ENCODE measurements around the gene BCAR3.

The BCAR3 gene

DNA sequence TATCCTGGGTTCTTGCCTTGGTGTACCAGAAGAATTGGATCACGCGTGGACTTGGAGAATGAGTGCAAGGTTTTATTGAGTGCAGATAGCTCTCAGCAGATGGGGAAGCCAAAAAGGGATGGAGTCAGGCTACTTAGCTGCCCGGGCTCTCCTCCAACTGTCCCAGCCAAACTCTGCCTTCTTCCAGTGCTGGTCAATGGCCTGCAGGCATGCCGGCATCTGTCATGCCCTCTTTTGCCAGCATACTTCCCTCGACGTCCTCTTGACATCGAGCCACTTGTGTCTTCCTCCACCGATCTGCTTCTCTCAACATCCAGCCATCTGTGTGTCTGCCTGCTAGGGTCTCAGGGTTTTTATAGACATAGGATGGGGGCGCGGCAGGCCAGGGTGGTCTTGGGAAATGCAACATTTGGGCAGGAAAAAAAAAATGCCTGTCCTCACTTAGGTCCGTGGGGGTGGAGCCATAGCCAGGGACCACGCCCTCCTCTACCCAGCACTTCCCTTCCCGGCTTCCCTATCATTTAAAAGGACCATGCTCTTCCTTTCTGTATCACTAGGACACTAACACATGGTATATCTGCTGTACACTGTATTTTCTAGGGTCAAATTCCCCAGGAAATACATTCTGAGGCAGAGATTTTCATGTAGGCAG is 47.0 kb upstream of the BCAR3 start:
- Histone ChIP-seq H3K9me3 (ENCODE audit: severe bottlenecking) (no peaks in the 10 kb centered on the region), H3K36me3 (ENCODE audit: low read depth) (no peaks in the 10 kb centered on the region), H3K27ac (ENCODE audit: poor library complexity, severe bottlenecking) (no peak overlapping the region), H3K27me3 (ENCODE audit: insufficient read depth, poor library complexity, severe bottlenecking) (no peaks in the 10 kb centered on the region), H3K4me3 (ENCODE audit: severe bottlenecking) (no peak overlapping the region), H3K4me1 (ENCODE audit: insufficient read depth, poor library complexity, severe bottlenecking) (no peaks in the 10 kb centered on the region)
- DNase-seq (ENCODE audit: low spot score) = no peak
- TF ChIP-seq, protein P1, sequence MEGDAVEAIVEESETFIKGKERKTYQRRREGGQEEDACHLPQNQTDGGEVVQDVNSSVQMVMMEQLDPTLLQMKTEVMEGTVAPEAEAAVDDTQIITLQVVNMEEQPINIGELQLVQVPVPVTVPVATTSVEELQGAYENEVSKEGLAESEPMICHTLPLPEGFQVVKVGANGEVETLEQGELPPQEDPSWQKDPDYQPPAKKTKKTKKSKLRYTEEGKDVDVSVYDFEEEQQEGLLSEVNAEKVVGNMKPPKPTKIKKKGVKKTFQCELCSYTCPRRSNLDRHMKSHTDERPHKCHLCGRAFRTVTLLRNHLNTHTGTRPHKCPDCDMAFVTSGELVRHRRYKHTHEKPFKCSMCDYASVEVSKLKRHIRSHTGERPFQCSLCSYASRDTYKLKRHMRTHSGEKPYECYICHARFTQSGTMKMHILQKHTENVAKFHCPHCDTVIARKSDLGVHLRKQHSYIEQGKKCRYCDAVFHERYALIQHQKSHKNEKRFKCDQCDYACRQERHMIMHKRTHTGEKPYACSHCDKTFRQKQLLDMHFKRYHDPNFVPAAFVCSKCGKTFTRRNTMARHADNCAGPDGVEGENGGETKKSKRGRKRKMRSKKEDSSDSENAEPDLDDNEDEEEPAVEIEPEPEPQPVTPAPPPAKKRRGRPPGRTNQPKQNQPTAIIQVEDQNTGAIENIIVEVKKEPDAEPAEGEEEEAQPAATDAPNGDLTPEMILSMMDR (IDR thresholded peaks at IDR 0.05; ENCODE audit: poor library complexity, severe bottlenecking) = no peak
- no peak for ATAC-seq (ENCODE audit: low read depth)

DNA sequence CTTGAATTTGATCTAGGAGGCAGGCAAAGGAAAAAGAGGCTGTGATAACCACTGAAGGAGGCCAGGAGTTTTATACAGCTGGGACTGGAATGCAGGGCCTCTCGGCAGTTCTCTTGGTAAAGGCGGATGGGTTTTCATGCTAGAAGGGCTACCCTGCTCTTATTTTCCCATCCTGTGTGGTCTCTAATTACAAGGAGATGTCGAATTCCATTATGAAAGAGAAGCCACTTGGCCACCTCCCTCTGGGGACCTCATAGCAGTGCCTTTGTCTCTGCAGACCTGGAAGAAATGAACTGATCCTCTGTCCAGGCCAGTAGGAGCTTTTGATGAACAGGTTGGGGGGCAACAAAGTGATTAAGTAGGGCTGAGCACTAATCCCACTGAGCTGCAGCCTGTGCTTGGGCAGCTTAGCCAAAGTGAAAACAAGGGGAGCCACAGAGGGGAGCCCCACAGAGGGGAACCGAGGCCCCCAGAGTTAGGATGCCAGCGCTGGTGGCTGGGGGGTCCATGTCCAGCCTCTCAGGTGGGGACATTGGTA is 42.2 kb upstream of the BCAR3 start:
- H3K27ac ChIP-seq (ENCODE audit: poor library complexity, severe bottlenecking) = no peak overlapping the region
- DNase-seq (ENCODE audit: low spot score) = no peak

DNA sequence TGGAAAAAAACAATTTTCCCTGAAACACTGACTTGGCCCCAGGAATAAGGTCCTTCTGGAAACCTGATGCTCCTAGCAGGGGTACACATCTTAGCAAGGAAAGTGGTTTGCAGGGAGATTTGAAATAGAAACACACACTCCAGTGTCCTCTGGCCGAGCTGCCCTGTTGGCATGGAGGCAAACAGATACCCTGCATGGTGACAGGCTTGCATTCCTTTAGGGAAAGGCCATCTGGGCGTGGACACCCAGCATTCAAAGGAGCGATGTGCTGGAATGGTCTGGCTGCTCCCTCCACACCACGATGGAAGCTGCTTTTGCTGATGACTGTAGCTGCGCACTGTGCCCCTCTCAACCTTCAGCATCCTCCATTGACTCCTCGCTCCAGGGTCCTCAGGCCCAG is 41.5 kb upstream of the BCAR3 start:
- DNase-seq (ENCODE audit: low spot score) = no peak
- no peak overlapping the region for H3K27ac ChIP-seq (ENCODE audit: poor library complexity, severe bottlenecking)
- ATAC-seq (ENCODE audit: low read depth) = peak; percentile 55; the same call in 2 of the 3 replicates

More for the DNA sequence above, 42.2 kb upstream of the BCAR3 start:
- H3K4me3 ChIP-seq (ENCODE audit: severe bottlenecking) = no peak overlapping the region
- TF ChIP-seq, protein P1 (IDR thresholded peaks at IDR 0.05; ENCODE audit: poor library complexity, severe bottlenecking) = no peak
- no peaks in the 10 kb centered on the region for H3K9me3 ChIP-seq (ENCODE audit: severe bottlenecking)
- no peaks in the 10 kb centered on the region for H3K27me3 ChIP-seq (ENCODE audit: insufficient read depth, poor library complexity, severe bottlenecking)
- ATAC-seq (ENCODE audit: low read depth) = no peak
- H3K36me3 ChIP-seq (ENCODE audit: low read depth) = no peaks in the 10 kb centered on the region
- H3K4me1 ChIP-seq (ENCODE audit: insufficient read depth, poor library complexity, severe bottlenecking) = peaks cover 2% of the 10 kb centered on the region

DNA sequence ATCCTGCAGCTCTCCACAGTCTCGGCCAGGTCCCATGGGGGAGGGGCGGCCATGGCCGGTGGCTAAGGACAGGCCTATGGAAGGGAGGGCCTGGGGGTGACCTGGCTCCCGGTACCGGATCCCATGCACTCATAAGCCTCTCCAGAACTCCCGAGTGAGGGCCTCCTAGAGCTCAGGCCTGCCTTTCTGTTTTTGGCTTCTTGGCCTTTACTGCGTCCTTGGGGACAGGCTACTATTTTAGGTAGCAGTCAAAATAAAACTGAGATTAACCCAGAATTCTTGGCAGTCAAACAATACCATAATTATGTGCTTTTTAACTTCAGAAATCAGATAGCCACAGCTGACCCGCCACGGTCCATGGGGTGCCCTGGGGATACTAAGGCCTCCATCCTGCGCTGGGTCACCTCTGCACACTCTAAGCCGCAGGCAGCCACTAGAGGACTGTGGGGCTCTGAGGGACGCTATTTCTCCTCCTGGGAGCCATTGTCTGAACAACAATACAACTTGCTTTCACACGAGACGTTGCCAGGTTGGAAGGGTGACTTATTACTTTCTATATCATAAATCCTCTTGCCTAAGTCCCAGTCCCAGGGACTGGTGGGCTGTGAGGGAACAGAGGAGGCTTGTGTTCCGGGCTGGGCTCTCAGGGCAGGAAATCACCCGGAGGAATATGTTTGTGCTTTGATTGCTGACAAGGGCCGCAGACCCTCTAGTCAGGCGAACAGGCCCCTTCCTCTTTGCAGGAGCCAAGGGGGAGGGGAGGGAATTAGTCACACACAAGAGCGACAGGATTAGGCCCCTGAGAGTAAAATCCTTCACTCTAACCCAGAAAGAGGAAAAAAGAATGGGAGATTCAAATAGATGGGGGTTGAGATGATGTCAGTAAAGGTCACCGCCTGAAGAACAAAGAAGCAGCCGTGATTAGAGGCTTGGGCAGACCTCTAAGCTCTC is 40.7 kb upstream of the BCAR3 start:
- Histone ChIP-seq H3K36me3 (ENCODE audit: low read depth) (no peaks in the 10 kb centered on the region), H3K27me3 (ENCODE audit: insufficient read depth, poor library complexity, severe bottlenecking) (no peaks in the 10 kb centered on the region), H3K9me3 (ENCODE audit: severe bottlenecking) (no peaks in the 10 kb centered on the region), H3K27ac (ENCODE audit: poor library complexity, severe bottlenecking) (no peak overlapping the region), H3K4me1 (ENCODE audit: insufficient read depth, poor library complexity, severe bottlenecking) (peaks cover 2% of the 10 kb centered on the region), H3K4me3 (ENCODE audit: severe bottlenecking) (no peak overlapping the region)
- ATAC-seq (ENCODE audit: low read depth) (no peak), DNase-seq (ENCODE audit: low spot score) (no peak)
- TF ChIP-seq, protein P1 (IDR thresholded peaks at IDR 0.05; ENCODE audit: poor library complexity, severe bottlenecking) = no peak

More for the DNA sequence above, 41.5 kb upstream of the BCAR3 start:
- H3K4me3 ChIP-seq (ENCODE audit: severe bottlenecking) = no peak overlapping the region
- no peaks in the 10 kb centered on the region for H3K9me3 ChIP-seq (ENCODE audit: severe bottlenecking)
- TF ChIP-seq, protein P1 (IDR thresholded peaks at IDR 0.05; ENCODE audit: poor library complexity, severe bottlenecking) = no peak
- H3K27me3 ChIP-seq (ENCODE audit: insufficient read depth, poor library complexity, severe bottlenecking) = no peaks in the 10 kb centered on the region
- peaks cover 2% of the 10 kb centered on the region for H3K4me1 ChIP-seq (ENCODE audit: insufficient read depth, poor library complexity, severe bottlenecking)
- no peaks in the 10 kb centered on the region for H3K36me3 ChIP-seq (ENCODE audit: low read depth)

All from RWPE2 (cell line).